Rectal smooth muscle tissue (tissue), 1 donor: ENCODE data around the gene PTPN14.

Experiments used
- H3K27ac ChIP-seq: one replicate; pipeline ENCODE4 v1.7.0; 2013; ENCODE audit warnings: low read depth, low read length, inconsistent platforms
- H3K27me3 ChIP-seq: one replicate; pipeline ENCODE4 v1.7.0; 2013; ENCODE audit warnings: low read length; ENCODE audit not compliant: control insufficient read depth, insufficient read depth
- H3K36me3 ChIP-seq: one replicate; pipeline ENCODE4 v1.7.0; 2013; ENCODE audit warnings: low read length; ENCODE audit not compliant: control insufficient read depth, insufficient read depth
- H3K4me1 ChIP-seq: one replicate; pipeline ENCODE4 v1.7.0; 2013; ENCODE audit warnings: low read length; ENCODE audit not compliant: control insufficient read depth, insufficient read depth
- H3K4me3 ChIP-seq: one replicate; pipeline ENCODE4 v1.7.0; 2013; ENCODE audit warnings: low read length
- H3K9ac ChIP-seq: one replicate; pipeline ENCODE4 v1.7.0; 2013; ENCODE audit warnings: low read length

PTPN14 gene

GRCh38 chr1:214474467-214474866, 76.9 kb downstream of the PTPN14 start:
- H3K36me3 ChIP-seq: no peaks in the 10 kb centered on the region
- H3K4me3 ChIP-seq: no peak overlapping the region
- H3K9ac ChIP-seq: no peak overlapping the region
- H3K27ac ChIP-seq: no peak overlapping the region
- no peaks in the 10 kb centered on the region for H3K27me3 ChIP-seq
- peaks cover 10% of the 10 kb centered on the region for H3K4me1 ChIP-seq

GRCh38 chr1:214473862-214474261, 77.5 kb downstream of the PTPN14 start:
- H3K4me3 ChIP-seq: no peak overlapping the region
- H3K4me1 ChIP-seq: peaks cover 10% of the 10 kb centered on the region
- H3K27me3 ChIP-seq: no peaks in the 10 kb centered on the region
- no peak overlapping the region for H3K27ac ChIP-seq
- no peaks in the 10 kb centered on the region for H3K36me3 ChIP-seq
- H3K9ac ChIP-seq: no peak overlapping the region

- H3K4me1 ChIP-seq: peaks cover 10% of the 10 kb centered on the region
- H3K27ac ChIP-seq: no peak overlapping the region
- no peak overlapping the region for H3K9ac ChIP-seq
- no peak overlapping the region for H3K4me3 ChIP-seq
- no peaks in the 10 kb centered on the region for H3K27me3 ChIP-seq
- H3K36me3 ChIP-seq: no peaks in the 10 kb centered on the region
Observed at GRCh38 chr1:214473387-214473786, 78.0 kb downstream of the PTPN14 start.

- Histone ChIP-seq H3K27ac (no peak overlapping the region), H3K4me1 (peaks cover 7% of the 10 kb centered on the region), H3K4me3 (no peak overlapping the region), H3K36me3 (no peaks in the 10 kb centered on the region), H3K27me3 (no peaks in the 10 kb centered on the region), H3K9ac (no peak overlapping the region)
Observed at GRCh38 chr1:214472364-214472763, 79.0 kb downstream of the PTPN14 start.

- H3K4me3 ChIP-seq: no peak overlapping the region
- no peak overlapping the region for H3K9ac ChIP-seq
- peaks cover 8% of the 10 kb centered on the region for H3K4me1 ChIP-seq
- no peak overlapping the region for H3K27ac ChIP-seq
- no peaks in the 10 kb centered on the region for H3K36me3 ChIP-seq
- no peaks in the 10 kb centered on the region for H3K27me3 ChIP-seq
Observed at GRCh38 chr1:214471458-214471857, 79.9 kb downstream of the PTPN14 start.

- Histone ChIP-seq H3K9ac (no peak overlapping the region), H3K4me3 (no peak overlapping the region), H3K4me1 (peaks cover 11% of the 10 kb centered on the region), H3K27me3 (no peaks in the 10 kb centered on the region), H3K36me3 (no peaks in the 10 kb centered on the region), H3K27ac (no peak overlapping the region)
Observed at GRCh38 chr1:214470132-214470531, 81.3 kb downstream of the PTPN14 start.

- H3K4me3 ChIP-seq: no peak overlapping the region
- no peak overlapping the region for H3K9ac ChIP-seq
- H3K27ac ChIP-seq: no peak overlapping the region
- H3K36me3 ChIP-seq: no peaks in the 10 kb centered on the region
- no peaks in the 10 kb centered on the region for H3K27me3 ChIP-seq
- H3K4me1 ChIP-seq: peaks cover 11% of the 10 kb centered on the region
Observed at GRCh38 chr1:214469290-214469689, 82.1 kb downstream of the PTPN14 start.

GRCh38 chr1:214467078-214467585, 84.3 kb downstream of the PTPN14 start:
- Histone ChIP-seq H3K4me1 (peaks cover 8% of the 10 kb centered on the region), H3K9ac (no peak overlapping the region), H3K4me3 (no peak overlapping the region), H3K36me3 (no peaks in the 10 kb centered on the region), H3K27ac (no peak overlapping the region), H3K27me3 (no peaks in the 10 kb centered on the region)

GRCh38 chr1:214466403-214467077, 84.9 kb downstream of the PTPN14 start:
- Histone ChIP-seq H3K4me3 (no peak overlapping the region), H3K27me3 (no peaks in the 10 kb centered on the region), H3K36me3 (no peaks in the 10 kb centered on the region), H3K4me1 (peaks cover 8% of the 10 kb centered on the region), H3K9ac (no peak overlapping the region), H3K27ac (no peak overlapping the region)

- Histone ChIP-seq H3K4me3 (no peak overlapping the region), H3K27me3 (no peaks in the 10 kb centered on the region), H3K36me3 (no peaks in the 10 kb centered on the region), H3K9ac (no peak overlapping the region), H3K4me1 (peaks cover 8% of the 10 kb centered on the region), H3K27ac (no peak overlapping the region)
Observed at GRCh38 chr1:214464445-214465287, 86.7 kb downstream of the PTPN14 start.

GRCh38 chr1:214463596-214463995, 87.8 kb downstream of the PTPN14 start:
- Histone ChIP-seq H3K36me3 (no peaks in the 10 kb centered on the region), H3K4me1 (peaks cover 8% of the 10 kb centered on the region), H3K9ac (no peak overlapping the region), H3K4me3 (no peak overlapping the region), H3K27ac (no peak overlapping the region), H3K27me3 (no peaks in the 10 kb centered on the region)

GRCh38 chr1:214462882-214463281, 88.5 kb downstream of the PTPN14 start:
- no peak overlapping the region for H3K4me3 ChIP-seq
- H3K9ac ChIP-seq: no peak overlapping the region
- H3K27ac ChIP-seq: no peak overlapping the region
- peaks cover 8% of the 10 kb centered on the region for H3K4me1 ChIP-seq
- no peaks in the 10 kb centered on the region for H3K36me3 ChIP-seq
- H3K27me3 ChIP-seq: no peaks in the 10 kb centered on the region
